HEK293 (cell line): Measurements from ENCODE around the gene ACP7.

Source experiments
- BCL11B ChIP-seq: fragments of 450-650 bp; formaldehyde crosslinking; IDR thresholded peaks from 2 replicates; pipeline ENCODE4 v1.5.1; 2016; ENCODE audit warnings: low read depth, missing biosample characterization, missing genetic modification characterization
- CTCF ChIP-seq: fragments of 450-650 bp; formaldehyde crosslinking; IDR thresholded peaks from 2 replicates; pipeline ENCODE4 v1.5.1; 2016; ENCODE audit warnings: missing biosample characterization, missing genetic modification characterization
- ELK4 ChIP-seq: IDR thresholded peaks from 2 replicates; pipeline ENCODE4 v1.6.1; 2011; ENCODE audit warnings: mild to moderate bottlenecking, low read depth, low read length, borderline replicate concordance
- GLIS1 ChIP-seq: fragments of 450-650 bp; formaldehyde crosslinking; IDR thresholded peaks from 2 replicates; pipeline ENCODE4 v1.5.1; 2016; ENCODE audit warnings: missing biosample characterization, missing genetic modification characterization
- KLF8 ChIP-seq: fragments of 450-650 bp; formaldehyde crosslinking; IDR thresholded peaks from 2 replicates; pipeline ENCODE4 v1.5.1; 2016; ENCODE audit warnings: missing biosample characterization, missing genetic modification characterization
- REST ChIP-seq: fragments of 450-650 bp; formaldehyde crosslinking; IDR thresholded peaks from 2 replicates; pipeline ENCODE4 v1.5.1; 2016; ENCODE audit warnings: missing biosample characterization, missing genetic modification characterization
- ZFP3 ChIP-seq: fragments of 450-650 bp; formaldehyde crosslinking; IDR thresholded peaks from 2 replicates; pipeline ENCODE4 v1.5.1; 2016; ENCODE audit warnings: low read depth, missing biosample characterization, missing genetic modification characterization
- ZFP37 ChIP-seq: fragments of 450-650 bp; formaldehyde crosslinking; IDR thresholded peaks from 2 replicates; pipeline ENCODE4 v1.5.1; 2016; ENCODE audit warnings: missing biosample characterization, missing genetic modification characterization
- ZNF133 ChIP-seq: fragments of 450-650 bp; formaldehyde crosslinking; IDR thresholded peaks from 2 replicates; pipeline ENCODE4 v1.5.1; 2016; ENCODE audit warnings: missing biosample characterization, missing genetic modification characterization
- ZNF660 ChIP-seq: fragments of 450-650 bp; IDR thresholded peaks from 2 replicates; pipeline ENCODE4 v1.5.1; 2018; ENCODE audit warnings: missing biosample characterization, mild to moderate bottlenecking, missing genetic modification characterization
- ZNF677 ChIP-seq: fragments of 450-650 bp; IDR thresholded peaks from 2 replicates; pipeline ENCODE4 v1.5.0; 2018; ENCODE audit warnings: missing biosample characterization, mild to moderate bottlenecking, missing genetic modification characterization, moderate library complexity
- ZSCAN16 ChIP-seq: fragments of 450-650 bp; formaldehyde crosslinking; IDR thresholded peaks from 2 replicates; pipeline ENCODE4 v1.5.1; 2016; ENCODE audit warnings: missing biosample characterization, missing genetic modification characterization
- ZSCAN5A ChIP-seq: fragments of 450-650 bp; formaldehyde crosslinking; IDR thresholded peaks from 2 replicates; pipeline ENCODE4 v1.5.1; 2016; ENCODE audit warnings: missing biosample characterization, missing genetic modification characterization

- TF ChIP-seq ZNF133 (tag by site-specific recombination) (no peak), GLIS1 (tag by site-specific recombination) (no peak), ELK4 (no peak), CTCF (tag by site-specific recombination) (no peak), REST (tag by site-specific recombination) (no peak), ZNF677 (tag by site-specific recombination) (no peak), ZSCAN5A (tag by site-specific recombination) (no peak), ZFP3 (no peak), BCL11B (tag by site-specific recombination) (no peak), ZSCAN16 (tag by site-specific recombination) (no peak), ZFP37 (tag by site-specific recombination) (no peak), KLF8 (tag by site-specific recombination) (no peak), ZNF660 (tag by site-specific recombination) (no peak)
Observed at GRCh38 chr19:39104186-39104596, 20.0 kb downstream of the ACP7 start.
